ENCODE measurements around the gene GNAL.

- TF ChIP-seq CTCF (IDR thresholded peaks at IDR 0.05): no peak
- TF ChIP-seq POLR2A (IDR thresholded peaks at IDR 0.05): no peak
These were observed 196.3 kb downstream of the GNAL start for GRCh38 chr18:11885278-11885947.

All from thyroid gland (tissue), 4 donors.